Measurements from ENCODE around the gene RBM44. TPM values are rescaled to one million over a fixed set of nuclear protein-coding genes. Genes with fewer than 3 reads are reported as not detected.

Gene RBM44
- total RNA-seq, 1 experiment from 2014 or later, result 0.95 TPM

DNA sequence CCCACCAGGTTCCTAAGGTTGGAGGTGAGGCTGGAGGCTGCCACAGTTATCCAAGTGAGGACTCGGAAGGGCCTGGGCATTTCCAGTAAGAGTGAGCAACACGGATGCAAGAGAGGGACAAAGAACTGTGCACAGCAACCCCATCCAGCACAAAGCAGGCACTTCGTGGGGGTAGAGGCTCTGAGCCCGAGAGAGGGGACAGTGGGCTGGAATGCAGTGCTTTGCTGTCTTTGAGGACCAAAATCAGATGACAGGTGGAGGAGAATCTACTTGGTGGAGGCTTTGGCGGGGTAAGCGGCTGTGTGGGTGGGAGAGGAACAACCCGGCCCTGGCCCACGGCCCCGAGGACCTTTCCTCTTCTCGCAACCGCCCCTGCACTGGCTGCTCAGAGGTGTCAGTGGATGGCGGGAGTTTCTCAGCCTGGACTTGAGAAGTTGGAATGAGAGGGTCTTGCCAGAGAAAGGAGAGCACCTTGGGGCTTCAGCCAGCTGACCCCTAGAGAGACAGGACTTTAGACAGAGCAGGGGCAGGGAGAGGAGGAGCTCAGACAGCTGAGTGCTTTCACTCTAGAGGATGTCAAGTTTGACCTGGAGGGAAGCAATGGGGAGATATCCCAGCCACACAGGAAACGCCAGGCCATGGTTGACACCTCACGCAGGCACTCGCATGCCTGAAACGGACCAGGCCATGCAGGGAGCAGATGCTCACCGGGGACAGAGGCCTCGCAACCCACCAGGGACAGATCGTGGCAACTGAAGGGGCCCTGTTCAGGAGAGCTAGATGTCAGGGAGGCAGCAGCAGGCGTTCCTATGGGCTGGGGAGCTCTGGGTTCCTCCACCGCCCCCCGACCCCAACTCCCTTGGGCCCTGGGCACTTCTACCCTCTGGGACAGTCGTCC, 72.4 kb downstream of the RBM44 start:
- no peak for TF ChIP-seq EZH2 (IDR thresholded peaks at IDR 0.05; ENCODE audit: borderline replicate concordance, low read depth, low read length, poor library complexity, severe bottlenecking)
- TF ChIP-seq, protein P1, sequence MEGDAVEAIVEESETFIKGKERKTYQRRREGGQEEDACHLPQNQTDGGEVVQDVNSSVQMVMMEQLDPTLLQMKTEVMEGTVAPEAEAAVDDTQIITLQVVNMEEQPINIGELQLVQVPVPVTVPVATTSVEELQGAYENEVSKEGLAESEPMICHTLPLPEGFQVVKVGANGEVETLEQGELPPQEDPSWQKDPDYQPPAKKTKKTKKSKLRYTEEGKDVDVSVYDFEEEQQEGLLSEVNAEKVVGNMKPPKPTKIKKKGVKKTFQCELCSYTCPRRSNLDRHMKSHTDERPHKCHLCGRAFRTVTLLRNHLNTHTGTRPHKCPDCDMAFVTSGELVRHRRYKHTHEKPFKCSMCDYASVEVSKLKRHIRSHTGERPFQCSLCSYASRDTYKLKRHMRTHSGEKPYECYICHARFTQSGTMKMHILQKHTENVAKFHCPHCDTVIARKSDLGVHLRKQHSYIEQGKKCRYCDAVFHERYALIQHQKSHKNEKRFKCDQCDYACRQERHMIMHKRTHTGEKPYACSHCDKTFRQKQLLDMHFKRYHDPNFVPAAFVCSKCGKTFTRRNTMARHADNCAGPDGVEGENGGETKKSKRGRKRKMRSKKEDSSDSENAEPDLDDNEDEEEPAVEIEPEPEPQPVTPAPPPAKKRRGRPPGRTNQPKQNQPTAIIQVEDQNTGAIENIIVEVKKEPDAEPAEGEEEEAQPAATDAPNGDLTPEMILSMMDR (conservative IDR thresholded peaks at IDR 0.05; ENCODE audit: low read depth, low read length), result no peak
- Histone ChIP-seq H3K27ac (ENCODE audit: low read depth, low read length, poor library complexity, severe bottlenecking) (no peak overlapping the region), H3K9me3 (ENCODE audit: low read depth, low read length, poor library complexity, severe bottlenecking) (no peaks in the 10 kb centered on the region), H3K4me3 (ENCODE audit: low read depth, low read length, poor library complexity, severe bottlenecking) (no peak overlapping the region), H3K27me3 (replicated peaks; ENCODE audit: insufficient read depth, low read depth, low read length, poor library complexity) (no peaks in the 10 kb centered on the region), H3K4me1 (ENCODE audit: insufficient read depth, low read length, poor library complexity, severe bottlenecking) (peaks cover 3% of the 10 kb centered on the region), H3K36me3 (ENCODE audit: insufficient read depth, low read length, poor library complexity, severe bottlenecking) (no peaks in the 10 kb centered on the region)
- BruUV-seq (replicated peaks), result no TSS peak
- ChIA-PET CTCF (no interaction called here), POLR2A (ENCODE audit: low non-redundant PET) (no interaction called here)
- intact Hi-C loops (cut with micrococcal nuclease; ENCODE audit: unreplicated experiment), result no loop called here
- no peak for DNase-seq (ENCODE audit: low spot score)

DNA sequence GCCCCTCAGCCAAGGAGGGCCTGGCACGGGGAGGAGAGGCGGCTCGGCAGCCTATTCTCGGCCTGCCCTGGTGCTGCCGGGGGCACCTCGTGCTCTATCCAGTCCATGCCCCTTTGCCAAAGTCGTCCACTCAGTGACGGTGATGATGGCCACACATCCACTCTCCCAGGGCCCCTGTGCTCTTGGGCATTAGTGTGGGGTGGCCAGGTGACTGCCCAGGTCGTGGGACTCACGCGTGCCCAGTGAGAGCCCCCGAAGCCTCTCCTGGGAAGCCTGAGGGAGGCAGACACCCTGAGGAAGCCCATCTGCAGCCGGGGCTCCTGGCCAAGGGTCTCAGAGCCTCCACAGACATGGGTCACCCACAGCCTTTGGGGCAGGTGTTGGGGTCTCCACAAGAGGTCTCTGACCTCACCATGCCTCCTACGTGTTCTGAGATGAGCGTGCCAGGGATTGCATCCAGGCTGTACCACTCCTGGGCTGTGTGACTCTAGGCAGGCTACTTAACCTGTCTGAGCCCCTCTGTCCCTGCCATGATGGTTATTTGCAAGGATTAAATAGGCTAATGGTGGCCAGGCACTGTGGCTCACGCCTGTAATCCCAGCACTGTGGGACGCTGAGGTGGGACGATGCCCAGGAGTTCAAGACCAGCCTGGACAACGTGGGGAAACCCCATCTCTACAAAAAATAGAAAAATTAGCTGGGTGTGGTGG, 73.8 kb downstream of the RBM44 start:
- Histone ChIP-seq H3K36me3 (ENCODE audit: insufficient read depth, low read length, poor library complexity, severe bottlenecking) (no peaks in the 10 kb centered on the region), H3K4me1 (ENCODE audit: insufficient read depth, low read length, poor library complexity, severe bottlenecking) (no peaks in the 10 kb centered on the region), H3K27ac (ENCODE audit: low read depth, low read length, poor library complexity, severe bottlenecking) (no peak overlapping the region), H3K9me3 (ENCODE audit: low read depth, low read length, poor library complexity, severe bottlenecking) (no peaks in the 10 kb centered on the region), H3K27me3 (replicated peaks; ENCODE audit: insufficient read depth, low read depth, low read length, poor library complexity) (no peaks in the 10 kb centered on the region), H3K4me3 (ENCODE audit: low read depth, low read length, poor library complexity, severe bottlenecking) (no peak overlapping the region)
- TF ChIP-seq, protein P1 (conservative IDR thresholded peaks at IDR 0.05; ENCODE audit: low read depth, low read length), result no peak
- TF ChIP-seq EZH2 (IDR thresholded peaks at IDR 0.05; ENCODE audit: borderline replicate concordance, low read depth, low read length, poor library complexity, severe bottlenecking), result no peak
- BruUV-seq (replicated peaks), result no TSS peak
- intact Hi-C loops (cut with micrococcal nuclease; ENCODE audit: unreplicated experiment), result no loop called here
- ChIA-PET CTCF (no interaction called here), POLR2A (ENCODE audit: low non-redundant PET) (no interaction called here)
- DNase-seq (ENCODE audit: low spot score), result no peak

DNA sequence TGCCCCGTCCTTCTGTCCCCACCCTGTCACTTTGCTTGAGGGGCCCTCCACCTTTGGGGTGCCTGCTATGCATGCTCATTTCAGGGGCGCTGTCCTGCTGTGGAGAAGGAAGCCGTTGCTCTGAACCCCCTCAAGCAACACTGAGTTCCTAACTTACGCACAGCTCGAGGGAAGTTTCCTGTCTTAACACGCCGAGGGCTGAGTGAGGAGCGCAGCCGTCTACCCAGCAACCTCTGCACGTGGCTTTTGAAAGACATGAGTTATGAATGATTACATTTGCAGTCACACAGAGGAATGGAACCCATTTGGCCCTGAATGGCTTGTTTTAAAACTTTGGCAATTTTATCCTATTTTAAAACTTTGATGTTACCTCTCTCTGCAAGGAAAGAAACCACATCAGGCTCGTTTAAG, 74.8 kb downstream of the RBM44 start:
- no TSS peak for BruUV-seq (replicated peaks)
- POLR2A ChIA-PET (ENCODE audit: low non-redundant PET), result no interaction called here
- no peak for DNase-seq (ENCODE audit: low spot score)

More for the DNA sequence above, 74.8 kb downstream of the RBM44 start:
- H3K9me3 ChIP-seq (ENCODE audit: low read depth, low read length, poor library complexity, severe bottlenecking), result no peaks in the 10 kb centered on the region
- intact Hi-C loops (cut with micrococcal nuclease; ENCODE audit: unreplicated experiment), result no loop called here
- H3K4me1 ChIP-seq (ENCODE audit: insufficient read depth, low read length, poor library complexity, severe bottlenecking), result peaks cover 1% of the 10 kb centered on the region
- H3K36me3 ChIP-seq (ENCODE audit: insufficient read depth, low read length, poor library complexity, severe bottlenecking), result no peaks in the 10 kb centered on the region
- no peak overlapping the region for H3K27ac ChIP-seq (ENCODE audit: low read depth, low read length, poor library complexity, severe bottlenecking)
- no peaks in the 10 kb centered on the region for H3K27me3 ChIP-seq (replicated peaks; ENCODE audit: insufficient read depth, low read depth, low read length, poor library complexity)
- CTCF ChIA-PET, result no interaction called here
- no peak overlapping the region for H3K4me3 ChIP-seq (ENCODE audit: low read depth, low read length, poor library complexity, severe bottlenecking)
- TF ChIP-seq, protein P1 (conservative IDR thresholded peaks at IDR 0.05; ENCODE audit: low read depth, low read length), result no peak
- no peak for TF ChIP-seq EZH2 (IDR thresholded peaks at IDR 0.05; ENCODE audit: borderline replicate concordance, low read depth, low read length, poor library complexity, severe bottlenecking)
